Measurements from ENCODE around the gene LARP4B. TPM values are rescaled to one million over a fixed set of nuclear protein-coding genes. Genes with fewer than 3 reads are reported as not detected.

Gene LARP4B
- total RNA-seq, 3 donors from 2014 or later = 97.5 to 155 (median 116) TPM

DNA sequence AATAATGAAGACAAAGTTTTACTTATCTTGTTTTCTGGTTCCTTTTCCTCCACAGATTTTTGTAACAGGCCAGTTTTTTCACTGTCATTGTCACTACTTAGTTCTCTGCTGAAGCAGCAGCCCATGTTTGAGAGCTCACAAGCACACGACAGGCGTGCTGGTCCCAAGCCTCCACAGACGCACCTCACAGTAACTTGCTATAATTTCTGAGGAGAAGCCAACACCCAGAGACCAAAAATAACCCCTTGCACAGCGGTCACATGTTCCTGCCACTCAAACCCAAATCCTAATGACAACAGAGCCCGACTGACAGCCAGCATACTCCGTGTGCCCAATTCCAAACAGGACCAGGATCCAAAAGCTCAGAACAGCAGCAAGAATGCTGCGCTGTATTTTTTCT lies 58.5 kb downstream of the LARP4B start:
- no peak overlapping the region for H3K4me3 ChIP-seq
- DNase-seq (no peak), ATAC-seq (no peak)
- no peaks in the 10 kb centered on the region for H3K9me3 ChIP-seq
- no peaks in the 10 kb centered on the region for H3K36me3 ChIP-seq (ENCODE audit: low read depth)
- H3K4me1 ChIP-seq (ENCODE audit: low read depth) = no peaks in the 10 kb centered on the region
- intact Hi-C loops (cut with DNase I, micrococcal nuclease) = no loop called here
- TF ChIP-seq, protein P1, sequence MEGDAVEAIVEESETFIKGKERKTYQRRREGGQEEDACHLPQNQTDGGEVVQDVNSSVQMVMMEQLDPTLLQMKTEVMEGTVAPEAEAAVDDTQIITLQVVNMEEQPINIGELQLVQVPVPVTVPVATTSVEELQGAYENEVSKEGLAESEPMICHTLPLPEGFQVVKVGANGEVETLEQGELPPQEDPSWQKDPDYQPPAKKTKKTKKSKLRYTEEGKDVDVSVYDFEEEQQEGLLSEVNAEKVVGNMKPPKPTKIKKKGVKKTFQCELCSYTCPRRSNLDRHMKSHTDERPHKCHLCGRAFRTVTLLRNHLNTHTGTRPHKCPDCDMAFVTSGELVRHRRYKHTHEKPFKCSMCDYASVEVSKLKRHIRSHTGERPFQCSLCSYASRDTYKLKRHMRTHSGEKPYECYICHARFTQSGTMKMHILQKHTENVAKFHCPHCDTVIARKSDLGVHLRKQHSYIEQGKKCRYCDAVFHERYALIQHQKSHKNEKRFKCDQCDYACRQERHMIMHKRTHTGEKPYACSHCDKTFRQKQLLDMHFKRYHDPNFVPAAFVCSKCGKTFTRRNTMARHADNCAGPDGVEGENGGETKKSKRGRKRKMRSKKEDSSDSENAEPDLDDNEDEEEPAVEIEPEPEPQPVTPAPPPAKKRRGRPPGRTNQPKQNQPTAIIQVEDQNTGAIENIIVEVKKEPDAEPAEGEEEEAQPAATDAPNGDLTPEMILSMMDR (IDR thresholded peaks at IDR 0.05) = no peak

DNA sequence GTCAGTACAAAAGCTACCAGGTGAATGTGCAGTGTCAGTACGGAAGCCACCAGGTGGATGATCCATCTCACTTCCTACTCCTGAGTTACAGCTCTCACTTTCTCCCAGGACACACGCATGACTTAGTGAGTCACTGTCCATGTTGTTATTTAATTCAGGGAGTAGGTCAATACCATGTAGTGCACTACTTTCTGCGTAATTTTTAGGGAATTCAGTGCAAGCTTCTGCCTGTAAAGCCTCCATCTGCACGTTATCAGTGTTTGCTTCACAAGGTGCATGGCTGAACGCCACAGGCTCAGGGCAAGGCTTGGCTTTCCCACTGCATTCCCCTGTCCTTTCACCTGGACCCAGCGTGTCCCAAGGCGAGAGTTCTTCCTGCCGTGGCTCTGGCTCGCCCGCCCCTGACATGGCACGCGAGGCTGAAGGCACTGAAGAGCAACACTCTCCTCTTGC lies 59.5 kb downstream of the LARP4B start:
- TF ChIP-seq, protein P1 (IDR thresholded peaks at IDR 0.05) = no peak
- DNase-seq = no peak
- Histone ChIP-seq H3K4me1 (ENCODE audit: low read depth) (no peaks in the 10 kb centered on the region), H3K36me3 (ENCODE audit: low read depth) (no peaks in the 10 kb centered on the region), H3K9me3 (no peaks in the 10 kb centered on the region), H3K4me3 (no peak overlapping the region)
- ATAC-seq = peak; percentile 7
- intact Hi-C loops (cut with DNase I, micrococcal nuclease) = no loop called here

DNA sequence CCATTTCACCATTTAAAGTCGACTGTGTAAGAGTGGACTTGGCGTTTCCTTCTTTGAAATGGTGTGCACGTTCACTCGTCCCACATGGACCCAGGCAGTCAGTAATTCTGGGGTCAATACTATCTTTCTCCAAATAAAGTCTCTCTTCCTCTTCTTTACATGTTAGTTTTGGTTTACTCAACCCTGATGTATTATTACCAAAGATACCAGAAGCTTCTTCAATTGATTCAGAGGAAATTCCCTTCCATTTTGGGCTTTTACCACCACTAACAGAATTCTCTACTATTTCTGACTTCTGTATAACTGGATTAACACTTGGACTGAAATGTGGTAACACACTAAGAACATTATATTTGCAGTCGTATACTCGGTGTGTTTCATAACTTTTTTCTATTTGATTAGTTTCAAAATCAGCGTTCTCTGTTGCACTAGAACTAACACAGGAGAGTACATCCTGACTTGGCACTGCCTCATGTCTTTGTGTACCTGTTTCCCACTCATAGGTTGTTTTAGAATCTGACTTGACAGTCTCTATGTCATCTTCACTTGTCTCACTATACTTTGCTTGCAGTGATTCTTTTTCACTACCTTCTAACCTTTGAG lies 60.8 kb downstream of the LARP4B start:
- H3K9me3 ChIP-seq = no peaks in the 10 kb centered on the region
- no peak for DNase-seq
- intact Hi-C loops (cut with DNase I, micrococcal nuclease) = no loop called here
- ATAC-seq = no peak
- no peak overlapping the region for H3K4me3 ChIP-seq
- no peaks in the 10 kb centered on the region for H3K36me3 ChIP-seq (ENCODE audit: low read depth)
- TF ChIP-seq, protein P1 (IDR thresholded peaks at IDR 0.05) = no peak
- H3K4me1 ChIP-seq (ENCODE audit: low read depth) = no peaks in the 10 kb centered on the region

DNA sequence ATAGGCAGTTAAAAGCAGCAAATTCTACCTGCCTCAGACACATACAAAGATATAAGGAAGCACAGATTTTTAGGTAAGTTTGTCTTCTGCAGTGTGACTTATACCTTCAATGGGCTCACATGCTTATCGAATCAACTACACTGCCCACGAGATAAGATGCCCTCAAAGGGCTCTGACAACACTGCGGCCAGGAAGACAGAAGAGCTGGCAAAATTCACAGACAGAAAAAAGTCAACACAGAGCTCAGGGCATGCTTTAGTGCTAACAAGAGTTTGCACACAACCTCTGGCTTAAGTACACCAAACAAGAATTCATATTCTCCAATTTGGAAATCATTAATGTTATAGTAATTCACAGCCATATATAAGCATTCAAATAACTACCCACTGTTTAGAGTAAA lies 62.3 kb downstream of the LARP4B start:
- H3K9me3 ChIP-seq = no peaks in the 10 kb centered on the region
- no peaks in the 10 kb centered on the region for H3K36me3 ChIP-seq (ENCODE audit: low read depth)
- no peaks in the 10 kb centered on the region for H3K4me1 ChIP-seq (ENCODE audit: low read depth)
- intact Hi-C loops (cut with DNase I, micrococcal nuclease) = no loop called here
- DNase-seq = no peak
- TF ChIP-seq, protein P1 (IDR thresholded peaks at IDR 0.05) = no peak
- H3K4me3 ChIP-seq = no peak overlapping the region
- no peak for ATAC-seq

DNA sequence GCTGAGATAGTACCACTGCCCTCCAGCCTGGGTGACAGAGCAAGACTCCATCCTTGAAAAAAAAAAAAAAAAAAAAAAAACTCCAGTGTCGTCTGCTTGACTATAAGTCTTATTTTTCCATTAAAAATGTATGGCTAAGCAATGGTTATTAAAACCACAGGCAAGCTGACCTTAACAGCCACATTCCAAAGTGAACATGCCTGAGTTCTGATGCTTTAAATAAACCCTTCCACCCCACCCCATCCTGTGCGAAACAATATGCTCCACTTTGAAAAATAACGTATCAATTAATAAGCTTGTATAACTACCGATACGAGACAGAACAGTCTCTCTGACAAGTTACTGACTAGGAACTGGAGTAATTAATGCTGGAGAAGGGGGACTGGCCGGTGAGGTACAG lies 63.7 kb downstream of the LARP4B start:
- H3K4me3 ChIP-seq = no peak overlapping the region
- H3K36me3 ChIP-seq (ENCODE audit: low read depth) = no peaks in the 10 kb centered on the region
- H3K9me3 ChIP-seq = no peaks in the 10 kb centered on the region
- intact Hi-C loops (cut with DNase I, micrococcal nuclease) = no loop called here
- H3K4me1 ChIP-seq (ENCODE audit: low read depth) = no peaks in the 10 kb centered on the region
- ATAC-seq (no peak), DNase-seq (no peak)
- TF ChIP-seq, protein P1 (IDR thresholded peaks at IDR 0.05) = no peak

DNA sequence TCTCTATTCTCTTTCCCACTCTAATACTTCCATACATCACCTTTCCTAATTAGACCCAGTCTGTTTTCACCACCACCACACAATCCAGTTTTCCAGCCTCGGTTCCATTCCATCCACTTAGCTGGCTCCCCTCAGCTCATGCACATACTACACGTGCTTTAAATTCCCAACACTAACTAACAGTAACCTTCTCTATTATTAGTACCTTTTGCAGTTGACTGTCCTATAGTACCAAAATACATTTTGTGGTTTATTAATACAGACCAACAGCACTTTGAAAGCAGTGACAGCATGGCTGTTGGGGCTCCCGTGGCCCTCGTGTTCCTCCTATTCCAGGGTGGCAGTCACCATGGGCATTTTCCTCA lies 64.9 kb downstream of the LARP4B start:
- H3K9me3 ChIP-seq = no peaks in the 10 kb centered on the region
- intact Hi-C loops (cut with DNase I, micrococcal nuclease) = no loop called here
- no peaks in the 10 kb centered on the region for H3K36me3 ChIP-seq (ENCODE audit: low read depth)
- ATAC-seq (no peak), DNase-seq (no peak)
- no peak overlapping the region for H3K4me3 ChIP-seq
- no peaks in the 10 kb centered on the region for H3K4me1 ChIP-seq (ENCODE audit: low read depth)
- TF ChIP-seq, protein P1 (IDR thresholded peaks at IDR 0.05) = no peak
